Coronary artery (tissue), 2 donors: Measurements from ENCODE around the gene SOS1.
"Not testable (repeated sequence)": the region's sequence is repeated elsewhere in the genome, so short reads cannot be mapped to it uniquely, and the experiment has no call there.

Source experiments
- DNase-seq: peaks from one replicate; pipeline ENCODE4 v3.0.0-alpha.2; 2017; ENCODE audit warnings: low spot score
- H3K27ac ChIP-seq, 2 donors: fragments of 200-600 bp; sonication (generic); one replicate each; pipeline ENCODE4 v1.5.1; 2016 to 2019
- H3K4me3 ChIP-seq: fragments of 200-600 bp; sonication (generic); 2 replicates; pipeline ENCODE4 v1.5.1; 2016; ENCODE audit warnings: mild to moderate bottlenecking, moderate library complexity
- TF ChIP-seq, protein P1 (sequence below): fragments of 200-600 bp; sonication (generic); IDR thresholded peaks from one replicate; pipeline ENCODE4 v1.5.1; 2019; ENCODE audit warnings: antibody characterized with exemption

SOS1 gene

DNA sequence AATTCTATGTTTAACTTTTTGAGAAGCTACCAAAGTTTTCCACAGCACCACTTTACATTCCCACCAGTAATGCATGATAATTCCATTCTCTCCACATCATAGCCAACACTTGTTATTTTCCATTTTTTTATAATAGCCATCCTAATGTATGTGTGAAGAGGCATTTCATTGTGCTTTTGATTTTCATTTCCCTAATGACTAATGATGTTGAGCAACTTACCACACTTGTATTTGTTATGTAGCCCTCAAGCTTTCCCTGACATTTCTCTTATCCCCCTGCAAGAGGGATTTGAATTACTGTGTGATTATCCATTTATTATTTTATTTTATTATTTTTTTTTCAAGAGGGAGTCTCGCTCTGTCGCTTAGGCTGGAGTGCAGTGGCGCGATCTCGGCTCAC is 23.6 kb upstream of the SOS1 start:
- no peak for DNase-seq
- H3K4me3 ChIP-seq: no peak overlapping the region
- no peak overlapping the region for H3K27ac ChIP-seq
- TF ChIP-seq, protein P1, sequence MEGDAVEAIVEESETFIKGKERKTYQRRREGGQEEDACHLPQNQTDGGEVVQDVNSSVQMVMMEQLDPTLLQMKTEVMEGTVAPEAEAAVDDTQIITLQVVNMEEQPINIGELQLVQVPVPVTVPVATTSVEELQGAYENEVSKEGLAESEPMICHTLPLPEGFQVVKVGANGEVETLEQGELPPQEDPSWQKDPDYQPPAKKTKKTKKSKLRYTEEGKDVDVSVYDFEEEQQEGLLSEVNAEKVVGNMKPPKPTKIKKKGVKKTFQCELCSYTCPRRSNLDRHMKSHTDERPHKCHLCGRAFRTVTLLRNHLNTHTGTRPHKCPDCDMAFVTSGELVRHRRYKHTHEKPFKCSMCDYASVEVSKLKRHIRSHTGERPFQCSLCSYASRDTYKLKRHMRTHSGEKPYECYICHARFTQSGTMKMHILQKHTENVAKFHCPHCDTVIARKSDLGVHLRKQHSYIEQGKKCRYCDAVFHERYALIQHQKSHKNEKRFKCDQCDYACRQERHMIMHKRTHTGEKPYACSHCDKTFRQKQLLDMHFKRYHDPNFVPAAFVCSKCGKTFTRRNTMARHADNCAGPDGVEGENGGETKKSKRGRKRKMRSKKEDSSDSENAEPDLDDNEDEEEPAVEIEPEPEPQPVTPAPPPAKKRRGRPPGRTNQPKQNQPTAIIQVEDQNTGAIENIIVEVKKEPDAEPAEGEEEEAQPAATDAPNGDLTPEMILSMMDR: no peak

DNA sequence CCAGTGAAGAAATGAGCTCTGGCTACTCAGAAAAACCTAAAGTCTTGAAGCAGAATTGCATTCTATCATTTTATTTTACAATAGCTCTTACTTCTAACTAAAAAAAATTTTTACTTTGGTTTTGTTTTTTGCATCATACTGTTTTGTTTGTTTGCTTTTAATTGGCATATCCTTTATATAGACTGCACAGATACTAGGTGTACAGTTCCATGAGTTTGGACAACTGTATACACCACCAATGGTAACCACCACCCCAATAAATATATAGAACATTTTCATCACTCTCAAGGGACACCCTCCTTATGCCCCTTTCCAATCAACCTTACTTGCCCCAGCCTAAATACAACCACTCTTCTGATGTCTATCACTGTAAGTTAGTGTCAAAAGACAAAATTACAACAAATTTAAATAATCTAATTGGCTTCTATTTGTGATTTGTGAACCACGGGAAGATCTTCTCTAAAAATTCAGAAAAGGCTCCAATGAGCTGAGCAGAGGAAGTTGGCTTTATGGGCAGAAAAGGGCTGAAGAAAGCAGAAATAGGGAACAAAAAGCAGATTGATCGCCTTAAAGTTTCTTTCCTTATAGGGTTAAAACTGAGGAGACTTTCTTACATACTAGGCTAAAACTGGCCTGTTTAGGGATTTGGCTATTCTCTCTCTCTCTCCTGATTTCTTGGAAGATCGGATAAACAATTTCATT is 22.2 kb upstream of the SOS1 start:
- no peak for DNase-seq
- H3K4me3 ChIP-seq: no peak overlapping the region
- TF ChIP-seq, protein P1: no peak
- H3K27ac ChIP-seq: no peak overlapping the region

DNA sequence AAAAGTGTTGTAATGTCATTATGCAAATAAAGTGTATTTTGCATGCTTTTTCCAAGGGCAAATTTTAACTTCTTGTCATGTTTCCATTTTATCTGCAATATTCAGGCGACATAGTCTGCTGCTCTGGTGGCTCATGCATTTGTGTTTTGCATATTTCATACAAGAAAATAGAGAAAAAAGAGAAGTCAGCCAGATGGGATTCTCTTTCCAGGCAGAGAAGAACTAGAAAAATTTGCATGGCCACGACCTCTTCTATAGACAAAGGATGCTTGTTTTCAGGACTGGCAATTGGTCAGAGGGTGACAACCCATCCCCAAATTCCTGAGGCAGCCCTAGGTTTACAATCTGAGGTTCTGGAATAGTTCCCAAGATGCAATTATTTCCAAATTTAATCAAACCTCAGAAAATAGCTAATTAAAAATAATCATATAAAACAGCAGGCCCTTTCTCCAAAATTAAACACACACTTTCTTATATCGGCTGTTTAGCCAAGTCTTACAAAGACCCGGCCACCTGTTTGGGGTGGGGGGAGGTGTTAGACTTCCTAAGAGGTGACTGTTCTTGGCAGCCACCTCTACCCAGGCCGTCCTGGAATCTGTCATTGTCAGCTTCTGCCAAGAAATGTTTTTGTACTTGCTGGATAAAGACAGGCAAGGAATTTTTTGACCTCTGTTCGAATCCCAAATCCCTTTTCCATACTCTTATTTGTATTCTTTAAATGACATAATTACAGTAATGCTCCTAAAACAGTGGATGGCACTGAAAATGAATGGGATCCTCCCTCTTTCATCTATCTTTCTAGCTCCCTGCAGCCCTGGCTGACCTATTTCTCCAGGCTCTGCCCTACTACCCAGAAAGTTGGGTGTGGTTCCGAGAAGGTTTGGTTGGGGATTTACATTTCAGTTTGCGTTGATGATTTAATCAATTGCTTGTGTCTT is 20.8 kb upstream of the SOS1 start:
- no peak overlapping the region for H3K4me3 ChIP-seq
- no peak overlapping the region for H3K27ac ChIP-seq
- no peak for DNase-seq
- TF ChIP-seq, protein P1: no peak

DNA sequence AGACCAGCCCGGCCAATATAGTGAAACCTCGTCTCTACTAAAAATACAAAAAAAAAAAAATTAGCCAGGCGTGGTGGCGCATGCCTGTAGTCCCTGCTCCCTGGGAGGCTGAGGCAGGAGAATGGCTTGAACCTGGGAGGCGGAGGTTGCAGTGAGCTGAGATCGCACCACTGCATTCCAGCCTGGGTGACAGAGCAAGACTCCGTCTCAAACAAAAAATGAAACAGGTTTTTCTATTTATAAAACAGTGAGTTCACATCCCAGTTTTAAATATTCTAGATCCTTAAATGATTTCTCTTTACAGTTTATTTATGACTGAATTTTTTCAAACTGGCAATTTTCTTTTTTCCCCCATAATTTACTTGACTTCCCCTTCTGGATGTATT is 20.1 kb upstream of the SOS1 start:
- not testable (repeated sequence) for H3K4me3 ChIP-seq, H3K27ac ChIP-seq, DNase-seq

DNA sequence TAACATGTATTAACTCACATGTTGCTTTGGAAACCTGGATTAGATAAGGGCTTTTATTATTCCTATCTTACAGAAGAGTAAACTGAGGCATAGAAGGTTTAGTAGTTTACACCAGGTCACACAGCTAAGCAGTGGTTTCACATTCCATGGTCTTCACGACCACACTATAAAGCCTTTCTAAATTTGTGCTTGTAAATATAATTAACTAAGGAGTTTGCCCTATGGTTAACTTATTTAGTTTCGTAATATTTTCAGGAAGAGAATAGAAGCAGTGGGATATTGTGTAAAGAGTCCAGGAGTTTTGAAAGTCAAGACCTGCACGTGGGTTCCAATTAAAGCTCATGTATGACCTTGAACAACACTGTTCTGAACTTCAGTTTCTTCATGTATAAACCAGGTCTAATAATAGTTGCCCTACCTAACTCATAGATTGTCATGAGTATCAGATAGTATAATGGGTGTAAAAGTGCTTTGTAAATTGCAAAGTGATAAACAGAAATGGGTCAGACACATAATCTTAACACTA is 19.5 kb upstream of the SOS1 start:
- DNase-seq: no peak
- TF ChIP-seq, protein P1: no peak
- Histone ChIP-seq H3K4me3 (no peak overlapping the region), H3K27ac (no peak overlapping the region)

DNA sequence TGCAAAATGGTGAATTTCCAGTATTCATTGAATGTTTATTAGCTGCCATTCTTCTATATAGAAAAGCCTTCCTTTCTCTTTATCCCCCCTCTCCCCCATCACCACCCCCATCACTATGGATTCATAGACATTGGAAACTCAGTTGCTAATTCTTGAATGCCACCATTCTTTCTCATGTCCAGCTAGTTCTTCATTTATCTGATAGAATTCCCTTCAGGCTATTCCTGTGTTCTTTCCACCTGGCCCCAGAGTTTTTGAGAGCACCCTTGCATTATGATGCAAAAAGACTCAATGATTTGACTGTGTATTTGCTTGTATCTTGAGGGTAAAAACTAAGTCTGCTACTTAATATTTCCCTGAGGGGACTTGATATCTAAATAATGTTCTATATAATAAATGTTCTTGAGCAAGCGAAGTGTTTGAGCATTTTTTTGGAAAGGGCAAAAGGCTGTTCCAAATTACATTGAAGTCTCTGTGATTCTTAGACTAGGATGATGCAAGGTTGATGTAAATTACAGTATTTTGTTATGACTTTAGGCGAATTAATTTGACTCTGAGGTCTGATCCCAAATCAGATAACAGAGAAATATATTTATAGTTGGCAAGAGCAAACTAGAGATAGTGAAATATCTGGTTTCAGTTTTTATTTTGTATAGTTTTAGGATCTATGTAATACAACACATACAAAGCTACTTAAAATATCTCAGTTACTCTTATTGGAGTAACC is 18.8 kb upstream of the SOS1 start:
- Histone ChIP-seq H3K4me3 (no peak overlapping the region), H3K27ac (no peak overlapping the region)
- TF ChIP-seq, protein P1: no peak
- no peak for DNase-seq

DNA sequence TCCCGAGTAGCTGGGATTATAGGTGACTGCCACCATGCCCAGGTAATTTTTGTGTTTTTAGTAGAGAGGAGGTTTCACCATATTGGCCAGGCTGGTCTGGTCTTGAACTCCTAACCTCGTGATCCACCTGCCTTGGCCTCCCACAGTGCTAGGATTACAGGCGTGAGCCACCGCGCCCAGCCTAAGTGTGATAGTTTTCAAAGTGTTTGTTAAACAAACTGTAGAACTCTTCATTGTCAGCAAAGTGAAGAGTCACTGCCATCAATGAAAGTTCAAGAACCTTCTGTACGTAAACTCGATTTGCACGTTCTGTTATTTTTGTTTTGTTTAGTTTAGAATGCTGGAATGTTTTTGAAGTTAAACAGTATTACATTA is 18.0 kb upstream of the SOS1 start:
- TF ChIP-seq, protein P1: no peak
- H3K27ac ChIP-seq: no peak overlapping the region
- no peak for DNase-seq
- H3K4me3 ChIP-seq: no peak overlapping the region

DNA sequence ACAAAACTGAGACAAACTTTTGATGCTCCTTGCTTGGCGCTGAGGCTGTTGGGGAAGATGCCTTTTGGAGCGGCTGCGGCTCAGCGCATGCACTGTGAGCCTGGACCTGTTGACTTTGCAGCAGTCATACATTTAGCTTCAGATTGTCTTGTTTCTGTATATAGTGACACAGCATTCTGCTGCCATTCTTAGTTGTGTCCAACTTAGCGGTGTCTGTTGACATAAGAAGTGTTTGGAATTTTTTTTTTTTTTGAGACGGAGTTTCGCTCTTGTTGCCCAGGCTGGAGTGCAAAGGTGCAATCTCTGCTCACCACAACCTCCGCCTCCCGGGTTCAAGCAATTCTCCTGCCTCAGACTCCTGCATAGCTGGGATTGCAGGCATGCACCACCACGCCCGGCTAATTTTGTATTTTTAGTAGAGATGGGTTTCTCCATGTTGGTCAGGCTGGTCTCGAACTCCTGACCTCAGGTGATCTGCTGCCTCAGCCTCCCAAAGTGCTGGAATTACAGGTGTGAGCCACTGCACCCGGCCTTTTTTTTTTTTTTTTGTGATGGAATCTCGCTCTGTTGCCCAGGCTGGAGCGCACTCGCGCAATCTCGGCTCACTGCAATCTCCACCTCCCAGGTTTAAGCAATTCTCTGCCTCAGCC is 17.5 kb upstream of the SOS1 start:
- not testable (repeated sequence) for DNase-seq, H3K27ac ChIP-seq, H3K4me3 ChIP-seq
